Neural cell (in vitro differentiated cells): Measurements from ENCODE around the gene TMF1. TPM values are rescaled to one million over a fixed set of nuclear protein-coding genes. Genes with fewer than 3 reads are reported as not detected.

Source experiments
- H2AFZ ChIP-seq: fragments of 200-600, 300-800 bp; sonication (generic), shearing (Covaris generic); 2 replicates; pipeline ENCODE4 v1.6.0; 2014; ENCODE audit warnings: low read depth, mild to moderate bottlenecking, antibody characterized with exemption, low read length, moderate library complexity
- H3F3A ChIP-seq: fragments of 200-600 bp; shearing (Covaris generic); 2 replicates; pipeline ENCODE4 v1.6.1; 2016; ENCODE audit warnings: mild to moderate bottlenecking, moderate library complexity, mixed read lengths, antibody characterized with exemption, low read length; ENCODE audit not compliant: insufficient read depth, poor library complexity, severe bottlenecking
- H3K27ac ChIP-seq: fragments of 200-600, 300-800 bp; sonication (generic), shearing (Covaris generic); 2 replicates; pipeline ENCODE4 v1.5.1; 2014; ENCODE audit warnings: mild to moderate bottlenecking, low read length, moderate library complexity
- H3K27me3 ChIP-seq: fragments of 300-800, 200-600 bp; sonication (generic), shearing (Covaris generic); 2 replicates; pipeline ENCODE4 v1.6.0; 2014; ENCODE audit warnings: mild to moderate bottlenecking, low read depth, low read length, moderate library complexity; ENCODE audit not compliant: insufficient read depth
- H3K36me3 ChIP-seq: fragments of 300-800, 200-600 bp; sonication (generic), shearing (Covaris generic); 2 replicates; pipeline ENCODE4 v1.5.1; 2014; ENCODE audit warnings: mild to moderate bottlenecking, antibody characterized with exemption, low read length, moderate library complexity; ENCODE audit not compliant: insufficient read depth
- H3K4me2 ChIP-seq: fragments of 300-800, 200-600 bp; sonication (generic), shearing (Covaris generic); 2 replicates; pipeline ENCODE4 v1.6.0; 2014; ENCODE audit warnings: mild to moderate bottlenecking, low read length
- H3K4me3 ChIP-seq: fragments of 300-800, 200-600 bp; sonication (generic), shearing (Covaris generic); 2 replicates; pipeline ENCODE4 v1.5.1; 2014; ENCODE audit warnings: mild to moderate bottlenecking, low read length, moderate library complexity
- H3K79me2 ChIP-seq: fragments of 200-600 bp; shearing (Covaris generic); replicated peaks from 2 replicates; pipeline ENCODE4 v1.6.0; 2014; ENCODE audit warnings: mild to moderate bottlenecking, low read length, moderate library complexity; ENCODE audit not compliant: insufficient read depth
- H3K9ac ChIP-seq: fragments of 300-800, 200-600 bp; sonication (generic), shearing (Covaris generic); 2 replicates; pipeline ENCODE4 v1.6.1; 2016; ENCODE audit warnings: mild to moderate bottlenecking, low read length, mixed read lengths
- H3K9me2 ChIP-seq: fragments of 200-600 bp; shearing (Covaris generic); 2 replicates; pipeline ENCODE4 v1.6.1; 2016; ENCODE audit warnings: mild to moderate bottlenecking, low read length, mixed read lengths; ENCODE audit not compliant: insufficient read depth
- H3K9me3 ChIP-seq: fragments of 200-600, 300-800 bp; sonication (generic), shearing (Covaris generic); 2 replicates; pipeline ENCODE4 v1.6.1; 2016; ENCODE audit warnings: mild to moderate bottlenecking, mixed run types, low read length, moderate library complexity, mixed read lengths
- H4K20me1 ChIP-seq: fragments of 200-600 bp; shearing (Covaris generic); 2 replicates; pipeline ENCODE4 v1.6.1; 2016; ENCODE audit warnings: mild to moderate bottlenecking, mixed run types; ENCODE audit not compliant: insufficient read depth
- EP300 ChIP-seq: fragments of 450-650 bp; conservative IDR thresholded peaks from 2 replicates; pipeline ENCODE4 v1.6.1; 2014; ENCODE audit warnings: antibody characterized with exemption, mild to moderate bottlenecking, moderate library complexity; ENCODE audit not compliant: poor library complexity, severe bottlenecking
- EZH2 ChIP-seq: fragments of 200-600, 300-800 bp; shearing (Covaris generic), sonication (generic); IDR thresholded peaks from 2 replicates; pipeline ENCODE4 v1.6.1; 2014; ENCODE audit warnings: antibody characterized with exemption, low read length, borderline replicate concordance, mild to moderate bottlenecking; ENCODE audit not compliant: insufficient read depth, poor library complexity, severe bottlenecking
- MXI1 ChIP-seq: fragments of 450-650 bp; conservative IDR thresholded peaks from 2 replicates; pipeline ENCODE4 v1.6.1; 2014; ENCODE audit warnings: antibody characterized with exemption, mild to moderate bottlenecking; ENCODE audit not compliant: poor library complexity, severe bottlenecking
- POLR2AphosphoS5 ChIP-seq: IDR thresholded peaks from 2 replicates; pipeline ENCODE4 v1.6.1; 2012
- RAD21 ChIP-seq: fragments of 450-650 bp; conservative IDR thresholded peaks from 2 replicates; pipeline ENCODE4 v1.6.1; 2014; ENCODE audit warnings: antibody characterized with exemption, mild to moderate bottlenecking, moderate library complexity
- SMC3 ChIP-seq: fragments of 450-650 bp; conservative IDR thresholded peaks from 2 replicates; pipeline ENCODE4 v1.6.1; 2014; ENCODE audit warnings: antibody characterized with exemption, mild to moderate bottlenecking, moderate library complexity; ENCODE audit not compliant: poor library complexity
- TAF1 ChIP-seq: IDR thresholded peaks from 2 replicates; pipeline ENCODE4 v1.6.1; 2012; ENCODE audit warnings: low read depth
- polyA plus RNA-seq: library from polyadenylated mRNA; depleted of rRNA; stranded (reverse); fragments of >200 nt; gene quantifications from 2 replicates; pipeline ENCODE4 v1.2.3, GENCODE V29; 2014
- TF ChIP-seq, protein P1 (sequence below): fragments of 450-650 bp; IDR thresholded peaks from 2 replicates; pipeline ENCODE4 v1.5.1; 2014; ENCODE audit warnings: antibody characterized with exemption, mild to moderate bottlenecking, moderate library complexity; ENCODE audit not compliant: poor library complexity, severe bottlenecking
- TF ChIP-seq, protein P2 (sequence below): IDR thresholded peaks from 2 replicates; pipeline ENCODE4 v1.6.1; 2012; ENCODE audit warnings: borderline replicate concordance

The TMF1 gene
- polyA plus RNA-seq, 1 donor from 2014 or later, result 21.4 TPM

DNA sequence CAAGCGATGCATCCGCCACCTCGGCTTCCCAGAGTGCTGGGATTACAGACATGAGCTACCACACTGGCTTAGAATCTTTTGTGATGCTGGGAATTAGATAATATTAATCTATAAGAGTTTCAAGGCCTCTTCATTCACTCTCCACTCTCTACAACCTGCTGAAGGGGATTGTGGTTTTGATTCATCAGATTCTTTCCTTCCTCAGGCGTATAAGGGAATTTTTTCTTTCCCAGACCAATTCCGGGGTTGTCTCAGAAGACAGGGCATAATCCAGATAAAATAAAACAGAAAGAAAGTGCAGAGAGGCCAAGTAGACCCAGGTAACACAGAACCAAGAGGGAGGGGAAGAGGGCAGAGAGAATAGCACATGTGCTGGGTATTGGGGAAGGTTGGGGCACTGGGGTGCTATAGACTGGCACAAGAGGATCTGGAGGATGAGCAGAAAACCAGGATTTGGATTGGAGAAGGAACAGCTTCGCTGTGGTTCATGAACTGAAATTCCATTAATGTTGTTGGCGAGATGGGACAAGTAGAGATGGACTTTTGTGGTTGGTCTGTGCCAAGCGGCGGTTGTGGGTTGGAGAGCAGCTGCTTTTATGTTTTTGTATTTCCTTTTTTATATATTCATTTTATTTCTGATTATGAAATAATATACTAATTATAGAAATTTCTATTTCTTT is 45.4 kb upstream of the TMF1 start:
- peaks cover 3% of the 10 kb centered on the region for H3K79me2 ChIP-seq

DNA sequence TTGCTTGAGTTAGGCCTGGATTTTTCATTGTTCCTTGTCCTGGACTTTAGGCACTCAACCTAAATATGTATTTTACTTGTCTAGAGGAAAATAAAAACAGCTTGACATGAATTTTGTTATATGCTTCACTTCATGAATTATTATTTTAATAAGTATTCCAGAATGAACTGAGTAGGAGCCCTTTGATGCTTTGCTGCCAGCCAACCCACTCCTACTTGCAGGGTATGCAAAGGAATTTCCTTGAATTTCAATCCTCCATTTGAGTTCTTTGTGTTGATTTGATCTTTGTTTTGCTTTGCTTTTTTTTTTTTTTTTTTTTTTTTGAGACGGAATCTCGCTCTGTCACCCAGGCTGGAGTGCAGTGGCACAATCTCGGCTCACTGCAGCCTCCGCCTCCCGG is 44.2 kb upstream of the TMF1 start:
- no peaks in the 10 kb centered on the region for H3K9me3 ChIP-seq
- H3K27me3 ChIP-seq, result no peaks in the 10 kb centered on the region
- H3K4me3 ChIP-seq, result no peak overlapping the region
- no peaks in the 10 kb centered on the region for H4K20me1 ChIP-seq
- peaks cover 3% of the 10 kb centered on the region for H3K79me2 ChIP-seq
- H3K27ac ChIP-seq, result no peak overlapping the region
- H3K9me2 ChIP-seq, result no peaks in the 10 kb centered on the region
- no peak overlapping the region for H2AFZ ChIP-seq
- no peaks in the 10 kb centered on the region for H3F3A ChIP-seq
- TF ChIP-seq POLR2AphosphoS5 (no peak), EP300 (no peak), RAD21 (no peak), TAF1 (no peak), EZH2 (no peak), SMC3 (no peak), MXI1 (no peak)
- TF ChIP-seq, protein P1, sequence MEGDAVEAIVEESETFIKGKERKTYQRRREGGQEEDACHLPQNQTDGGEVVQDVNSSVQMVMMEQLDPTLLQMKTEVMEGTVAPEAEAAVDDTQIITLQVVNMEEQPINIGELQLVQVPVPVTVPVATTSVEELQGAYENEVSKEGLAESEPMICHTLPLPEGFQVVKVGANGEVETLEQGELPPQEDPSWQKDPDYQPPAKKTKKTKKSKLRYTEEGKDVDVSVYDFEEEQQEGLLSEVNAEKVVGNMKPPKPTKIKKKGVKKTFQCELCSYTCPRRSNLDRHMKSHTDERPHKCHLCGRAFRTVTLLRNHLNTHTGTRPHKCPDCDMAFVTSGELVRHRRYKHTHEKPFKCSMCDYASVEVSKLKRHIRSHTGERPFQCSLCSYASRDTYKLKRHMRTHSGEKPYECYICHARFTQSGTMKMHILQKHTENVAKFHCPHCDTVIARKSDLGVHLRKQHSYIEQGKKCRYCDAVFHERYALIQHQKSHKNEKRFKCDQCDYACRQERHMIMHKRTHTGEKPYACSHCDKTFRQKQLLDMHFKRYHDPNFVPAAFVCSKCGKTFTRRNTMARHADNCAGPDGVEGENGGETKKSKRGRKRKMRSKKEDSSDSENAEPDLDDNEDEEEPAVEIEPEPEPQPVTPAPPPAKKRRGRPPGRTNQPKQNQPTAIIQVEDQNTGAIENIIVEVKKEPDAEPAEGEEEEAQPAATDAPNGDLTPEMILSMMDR, result no peak
- TF ChIP-seq, protein P2, sequence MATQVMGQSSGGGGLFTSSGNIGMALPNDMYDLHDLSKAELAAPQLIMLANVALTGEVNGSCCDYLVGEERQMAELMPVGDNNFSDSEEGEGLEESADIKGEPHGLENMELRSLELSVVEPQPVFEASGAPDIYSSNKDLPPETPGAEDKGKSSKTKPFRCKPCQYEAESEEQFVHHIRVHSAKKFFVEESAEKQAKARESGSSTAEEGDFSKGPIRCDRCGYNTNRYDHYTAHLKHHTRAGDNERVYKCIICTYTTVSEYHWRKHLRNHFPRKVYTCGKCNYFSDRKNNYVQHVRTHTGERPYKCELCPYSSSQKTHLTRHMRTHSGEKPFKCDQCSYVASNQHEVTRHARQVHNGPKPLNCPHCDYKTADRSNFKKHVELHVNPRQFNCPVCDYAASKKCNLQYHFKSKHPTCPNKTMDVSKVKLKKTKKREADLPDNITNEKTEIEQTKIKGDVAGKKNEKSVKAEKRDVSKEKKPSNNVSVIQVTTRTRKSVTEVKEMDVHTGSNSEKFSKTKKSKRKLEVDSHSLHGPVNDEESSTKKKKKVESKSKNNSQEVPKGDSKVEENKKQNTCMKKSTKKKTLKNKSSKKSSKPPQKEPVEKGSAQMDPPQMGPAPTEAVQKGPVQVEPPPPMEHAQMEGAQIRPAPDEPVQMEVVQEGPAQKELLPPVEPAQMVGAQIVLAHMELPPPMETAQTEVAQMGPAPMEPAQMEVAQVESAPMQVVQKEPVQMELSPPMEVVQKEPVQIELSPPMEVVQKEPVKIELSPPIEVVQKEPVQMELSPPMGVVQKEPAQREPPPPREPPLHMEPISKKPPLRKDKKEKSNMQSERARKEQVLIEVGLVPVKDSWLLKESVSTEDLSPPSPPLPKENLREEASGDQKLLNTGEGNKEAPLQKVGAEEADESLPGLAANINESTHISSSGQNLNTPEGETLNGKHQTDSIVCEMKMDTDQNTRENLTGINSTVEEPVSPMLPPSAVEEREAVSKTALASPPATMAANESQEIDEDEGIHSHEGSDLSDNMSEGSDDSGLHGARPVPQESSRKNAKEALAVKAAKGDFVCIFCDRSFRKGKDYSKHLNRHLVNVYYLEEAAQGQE, result no peak
- H3K4me2 ChIP-seq, result no peak overlapping the region
- H3K36me3 ChIP-seq, result no peaks in the 10 kb centered on the region
- H3K9ac ChIP-seq, result no peak overlapping the region

More for the DNA sequence above, 45.4 kb upstream of the TMF1 start:
- Histone ChIP-seq H3K36me3 (peaks cover 5% of the 10 kb centered on the region), H3K27ac (no peak overlapping the region), H3K9ac (no peak overlapping the region), H3F3A (no peaks in the 10 kb centered on the region), H3K27me3 (no peaks in the 10 kb centered on the region), H3K9me2 (no peaks in the 10 kb centered on the region), H4K20me1 (no peaks in the 10 kb centered on the region), H3K4me3 (no peak overlapping the region), H3K4me2 (no peak overlapping the region), H3K9me3 (no peaks in the 10 kb centered on the region), H2AFZ (no peak overlapping the region)
- TF ChIP-seq SMC3, result no peak
- no peak for TF ChIP-seq MXI1
- no peak for TF ChIP-seq POLR2AphosphoS5
- no peak for TF ChIP-seq EZH2
- no peak for TF ChIP-seq EP300
- TF ChIP-seq RAD21, result no peak
- TF ChIP-seq, protein P1, result no peak
- TF ChIP-seq, protein P2, result no peak
- no peak for TF ChIP-seq TAF1
